GM19395 (cell line): ENCODE results near the gene GDF9.
"Not testable (repeated sequence)": the region's sequence is repeated elsewhere in the genome, so short reads cannot be mapped to it uniquely, and the experiment has no call there.

Experiments used
- ATAC-seq: cut with Tn5 transposase; IDR thresholded peaks from one replicate; pipeline ENCODE4 v1.9.1; 2021; ENCODE audit warnings: mild to moderate bottlenecking, moderate library complexity; ENCODE audit not compliant: unreplicated experiment

GDF9 gene

GRCh38 chr5:132873119-132873929 is 7.1 kb upstream of the GDF9 start, which contains the start of gene LEAP2:
Gene LEAP2 (plus strand): TSS chr5:132873668. CDS start chr5:132873695, 27 bp downstream.
- ATAC-seq = no peak

- no peak for ATAC-seq
Observed at GRCh38 chr5:132872788-132873118, 6.5 kb upstream of the GDF9 start.

- no peak for ATAC-seq
Observed at GRCh38 chr5:132871459-132872284, 5.4 kb upstream of the GDF9 start.

- no peak for ATAC-seq
Observed at GRCh38 chr5:132870801-132871200, 4.5 kb upstream of the GDF9 start.

- ATAC-seq = no peak
Observed at GRCh38 chr5:132868754-132869153, 2.5 kb upstream of the GDF9 start.

GRCh38 chr5:132867046-132867451 is 780 bp upstream of the GDF9 start:
- ATAC-seq = peak; percentile 13

GRCh38 chr5:132865668-132866341 is 464 bp downstream of the GDF9 start:
- peak; percentile 44 for ATAC-seq

- no peak for ATAC-seq
Observed at GRCh38 chr5:132860742-132861141, 5.5 kb downstream of the GDF9 start.

GRCh38 chr5:132859889-132860437 is 6.3 kb downstream of the GDF9 start:
- ATAC-seq = no peak

- ATAC-seq = no peak
Observed at GRCh38 chr5:132856011-132856410, 10.3 kb downstream of the GDF9 start.

GRCh38 chr5:132854992-132855391 is 11.3 kb downstream of the GDF9 start:
- not testable (repeated sequence) for ATAC-seq

GRCh38 chr5:132854301-132854700 is 12.0 kb downstream of the GDF9 start:
- no peak for ATAC-seq

GRCh38 chr5:132853790-132854189 is 12.5 kb downstream of the GDF9 start:
- ATAC-seq = no peak

- ATAC-seq = no peak
Observed at GRCh38 chr5:132853323-132853722, 12.9 kb downstream of the GDF9 start.

- no peak for ATAC-seq
Observed at GRCh38 chr5:132850066-132850465, 16.2 kb downstream of the GDF9 start.

- ATAC-seq = no peak
Observed at GRCh38 chr5:132849347-132849746, 16.9 kb downstream of the GDF9 start.

GRCh38 chr5:132848270-132848669 is 18.0 kb downstream of the GDF9 start:
- ATAC-seq = no peak

GRCh38 chr5:132841305-132841704 is 25.0 kb downstream of the GDF9 start:
- ATAC-seq = no peak

- ATAC-seq = no peak
Observed at GRCh38 chr5:132840896-132841295, 25.4 kb downstream of the GDF9 start.

GRCh38 chr5:132840313-132840712 is 26.0 kb downstream of the GDF9 start:
- no peak for ATAC-seq
